Measurements from ENCODE around the gene PROS1.
"Not testable (repeated sequence)": the region's sequence is repeated elsewhere in the genome, so short reads cannot be mapped to it uniquely, and the experiment has no call there.

PROS1 gene

GRCh38 chr3:93969443-93969842 lies 4.3 kb downstream of the PROS1 start:
- peak; percentile 19 for DNase-seq (ENCODE audit: low spot score)

- DNase-seq (ENCODE audit: low spot score) = not testable (repeated sequence)
Measured at GRCh38 chr3:93965106-93965505, 8.6 kb downstream of the PROS1 start.

GRCh38 chr3:93962798-93963197 lies 10.9 kb downstream of the PROS1 start:
- no peak for DNase-seq (ENCODE audit: low spot score)

- no peak for DNase-seq (ENCODE audit: low spot score)
Measured at GRCh38 chr3:93961489-93961888, 12.2 kb downstream of the PROS1 start.

- DNase-seq (ENCODE audit: low spot score) = no peak
Measured at GRCh38 chr3:93961026-93961425, 12.7 kb downstream of the PROS1 start.

GRCh38 chr3:93949958-93950357 lies 23.7 kb downstream of the PROS1 start:
- not testable (repeated sequence) for DNase-seq (ENCODE audit: low spot score)

- DNase-seq (ENCODE audit: low spot score) = not testable (repeated sequence)
Measured at GRCh38 chr3:93937485-93937884, 36.2 kb downstream of the PROS1 start.

GRCh38 chr3:93936549-93936948 lies 37.1 kb downstream of the PROS1 start:
- DNase-seq (ENCODE audit: low spot score) = no peak

- DNase-seq (ENCODE audit: low spot score) = no peak
Measured at GRCh38 chr3:93934366-93935046, 39.2 kb downstream of the PROS1 start.

GRCh38 chr3:93931597-93932229 lies 42.0 kb downstream of the PROS1 start:
- DNase-seq (ENCODE audit: low spot score) = no peak

GRCh38 chr3:93930041-93930440 lies 43.7 kb downstream of the PROS1 start:
- no peak for DNase-seq (ENCODE audit: low spot score)

- DNase-seq (ENCODE audit: low spot score) = no peak
Measured at GRCh38 chr3:93926789-93927188, 46.9 kb downstream of the PROS1 start.

GRCh38 chr3:93924491-93924890 lies 49.2 kb downstream of the PROS1 start:
- DNase-seq (ENCODE audit: low spot score) = no peak

- DNase-seq (ENCODE audit: low spot score) = no peak
Measured at GRCh38 chr3:93923006-93923405, 50.7 kb downstream of the PROS1 start.

- DNase-seq (ENCODE audit: low spot score) = not testable (repeated sequence)
Measured at GRCh38 chr3:93917546-93918029, 56.1 kb downstream of the PROS1 start.

- DNase-seq (ENCODE audit: low spot score) = not testable (repeated sequence)
Measured at GRCh38 chr3:93913623-93914022, 60.1 kb downstream of the PROS1 start.

- DNase-seq (ENCODE audit: low spot score) = no peak
Measured at GRCh38 chr3:93911206-93911605, 62.5 kb downstream of the PROS1 start.

- no peak for DNase-seq (ENCODE audit: low spot score)
Measured at GRCh38 chr3:93910097-93910496, 63.6 kb downstream of the PROS1 start.

GRCh38 chr3:93907132-93907531 lies 66.6 kb downstream of the PROS1 start:
- no peak for DNase-seq (ENCODE audit: low spot score)

- DNase-seq (ENCODE audit: low spot score) = no peak
Measured at GRCh38 chr3:93906245-93906644, 67.5 kb downstream of the PROS1 start.

GRCh38 chr3:93904568-93904967 lies 69.1 kb downstream of the PROS1 start:
- no peak for DNase-seq (ENCODE audit: low spot score)

GRCh38 chr3:93878250-93879017 lies 95.3 kb downstream of the PROS1 start:
- peak; percentile 33 for DNase-seq (ENCODE audit: low spot score)

GRCh38 chr3:93877427-93877826 lies 96.3 kb downstream of the PROS1 start:
- DNase-seq (ENCODE audit: low spot score) = not testable (repeated sequence)

Measured in GM03348 (cell line).